K562 (cell line): ENCODE results near the gene CALD1. TPM values are rescaled to one million over a fixed set of nuclear protein-coding genes. Genes with fewer than 3 reads are reported as not detected.

Source experiments
- ATAC-seq: fragments of 200-7000 bp; cut with Tn5 transposase; 3 replicates; pipeline ENCODE4 v1.9.1; 2020; ENCODE audit warnings: moderate library complexity
- BruUV-seq: library from RNA; stranded (reverse); fragments of 400-500 nt; replicated peaks from 2 replicates; lab custom pipeline; 2021; lab: Mats Ljungman, UMichigan
- CTCF ChIA-PET: fragments of 300-600 bp; formaldehyde crosslinking; extraction: SDS; loops from one replicate; lab custom pipeline; 2021; ENCODE audit warnings: low intra/inter-chr PET ratio; lab: Yijun Ruan, JAX
- POLR2A ChIA-PET: fragments of 300-600, 350-650 bp; sonication (Branson Sonifier 250); formaldehyde crosslinking; extraction: SDS; loops from one replicate; lab custom pipeline; 2021; ENCODE audit warnings: antibody characterized with exemption, inconsistent platforms; lab: Yijun Ruan, JAX
- DNase-seq, 4 experiments: peaks; one replicate each; pipeline versions ENCODE4 v3.0.0 to v3.0.0-alpha.2; 2011 to 2018; ENCODE audit warnings: low spot score in 3 of 4, mixed read lengths in 3 of 4; ENCODE audit errors: extremely low read depth in 1 of 4
- FAIRE-seq: peaks from 2 replicates; lab custom pipeline; 2011; peaks lifted over from hg19 to GRCh38; lab: Jason Lieb, UNC
- H2AFZ ChIP-seq: 2 replicates; pipeline ENCODE4 v1.6.0; 2011; ENCODE audit warnings: low read depth, low read length, control low read depth, inconsistent platforms
- H3K27ac ChIP-seq: fragments of 200-600 bp; 3 replicates; pipeline ENCODE4 v1.8.0; 2011; ENCODE audit warnings: low read depth, mild to moderate bottlenecking, control low read depth, inconsistent platforms, low read length, moderate library complexity, mixed read lengths; ENCODE audit errors: extremely low read depth
- H3K27me3 ChIP-seq, 2 experiments: fragments of 300-600 bp in 1 of 2; 2 replicates in 1 of 2; 3 replicates in 1 of 2; pipeline versions ENCODE4 v1.6.0 to v1.8.0; 2011; ENCODE audit warnings: inconsistent platforms in 2 of 2, low read length in 2 of 2, mild to moderate bottlenecking in 1 of 2, mixed read lengths in 1 of 2, moderate library complexity in 1 of 2; ENCODE audit not compliant: control insufficient read depth in 2 of 2, insufficient read depth in 2 of 2
- H3K36me3 ChIP-seq: fragments of 300-600 bp; 3 replicates; pipeline ENCODE4 v1.8.0; 2011; ENCODE audit warnings: mild to moderate bottlenecking, low read length, inconsistent platforms; ENCODE audit not compliant: control insufficient read depth, insufficient read depth
- H3K4me1 ChIP-seq, 2 experiments: fragments of 200-600 bp in 1 of 2; replicated peaks in 1 of 2; 2 replicates in 1 of 2; 3 replicates in 1 of 2; pipeline versions ENCODE4 v1.5.1 to v1.8.0; 2011; ENCODE audit warnings: inconsistent platforms in 2 of 2, low read length in 2 of 2, mild to moderate bottlenecking in 1 of 2, mixed read lengths in 1 of 2, moderate library complexity in 1 of 2; ENCODE audit not compliant: control insufficient read depth in 2 of 2, insufficient read depth in 2 of 2
- H3K4me2 ChIP-seq: 2 replicates; pipeline ENCODE4 v1.6.1; 2011; ENCODE audit warnings: low read length, control low read depth, inconsistent platforms, mixed read lengths; ENCODE audit not compliant: insufficient read depth
- H3K4me3 ChIP-seq: fragments of 200-600 bp; sonication (generic), shearing (Covaris generic); 2 replicates; pipeline ENCODE4 v1.5.1; 2016; ENCODE audit warnings: control low read depth, inconsistent platforms
- H3K79me2 ChIP-seq: fragments of 200-600 bp; 3 replicates; pipeline ENCODE4 v1.8.0; 2011; ENCODE audit warnings: low read length, inconsistent platforms; ENCODE audit not compliant: control insufficient read depth, insufficient read depth
- H3K9ac ChIP-seq, 2 experiments: 2 replicates each; pipeline versions ENCODE4 v1.6.0 to v1.6.1; 2011; ENCODE audit warnings: low read depth in 2 of 2, low read length in 2 of 2, control low read depth in 1 of 2, inconsistent platforms in 1 of 2, mild to moderate bottlenecking in 1 of 2, mixed read lengths in 1 of 2; ENCODE audit not compliant: insufficient read depth in 1 of 2
- H3K9me1 ChIP-seq: one replicate; pipeline ENCODE4 v1.6.0; 2011; ENCODE audit warnings: inconsistent platforms, mild to moderate bottlenecking, low read length, moderate library complexity; ENCODE audit not compliant: control insufficient read depth, insufficient read depth
- H3K9me3 ChIP-seq: replicated peaks from 2 replicates; pipeline ENCODE4 v1.5.1; 2011; ENCODE audit warnings: low read depth, low read length, inconsistent platforms; ENCODE audit not compliant: control insufficient read depth, insufficient read depth
- H4K20me1 ChIP-seq: replicated peaks from 2 replicates; pipeline ENCODE4 v1.6.1; 2011; ENCODE audit warnings: low read length, inconsistent platforms, mixed read lengths; ENCODE audit not compliant: control insufficient read depth, insufficient read depth
- CREB5 ChIP-seq: fragments of 250-450 bp; sonication (Bioruptor Pico); IDR thresholded peaks from 2 replicates; pipeline ENCODE4 v1.5.0; 2020; ENCODE audit warnings: mild to moderate bottlenecking
- FOXK2 ChIP-seq, 2 experiments: fragments of 450-650 bp; IDR thresholded peaks in 1 of 2; conservative IDR thresholded peaks in 1 of 2; 2 replicates each; pipeline ENCODE4 v1.6.1; 2016; ENCODE audit warnings: low read depth in 2 of 2, mild to moderate bottlenecking in 1 of 2
- NFATC3 ChIP-seq: fragments of 450-650 bp; IDR thresholded peaks from 2 replicates; pipeline ENCODE4 v1.6.1; 2017; ENCODE audit warnings: mild to moderate bottlenecking
- NFYB ChIP-seq: IDR thresholded peaks from 2 replicates; pipeline ENCODE4 v1.6.1; 2011; ENCODE audit warnings: mild to moderate bottlenecking, moderate library complexity; ENCODE audit not compliant: insufficient read length; ENCODE audit errors: extremely low read depth
- PHB ChIP-seq: fragments of 250-450 bp; sonication (Bioruptor Pico); IDR thresholded peaks from 2 replicates; pipeline ENCODE4 v1.5.0; 2021
- PURB ChIP-seq: sonication (generic); formaldehyde crosslinking; IDR thresholded peaks from 2 replicates; pipeline ENCODE4 v1.9.0; 2021; ENCODE audit warnings: low read depth, mild to moderate bottlenecking, missing genetic modification reagents
- RFX5 ChIP-seq: IDR thresholded peaks from 2 replicates; pipeline ENCODE4 v1.6.1; 2011; ENCODE audit warnings: low read depth, mild to moderate bottlenecking, improper control_type of control experiment, low read length
- RNF2 ChIP-seq: sonication (generic); IDR thresholded peaks from 2 replicates; pipeline ENCODE4 v1.6.1; 2016
- SPI1 ChIP-seq: IDR thresholded peaks from 2 replicates; pipeline ENCODE4 v1.6.1; 2011; ENCODE audit warnings: low read depth, low read length, control low read depth, borderline replicate concordance
- TCF3 ChIP-seq: sonication (generic); formaldehyde crosslinking; IDR thresholded peaks from 2 replicates; pipeline ENCODE4 v1.4.0; 2020; ENCODE audit warnings: mild to moderate bottlenecking, missing genetic modification reagents
- ZNF232 ChIP-seq: sonication (generic); formaldehyde crosslinking; IDR thresholded peaks from 2 replicates; pipeline ENCODE4 v1.8.0; 2022; ENCODE audit warnings: mild to moderate bottlenecking, missing genetic modification reagents
- ZNF253 ChIP-seq: fragments of 250-450 bp; sonication (Bioruptor Pico); conservative IDR thresholded peaks from 2 replicates; pipeline ENCODE4 v1.6.1; 2021; ENCODE audit warnings: mild to moderate bottlenecking
- WGBS: fragments of 100-300 bp; shearing (Covaris generic); methylation state at CpG from one replicate; pipeline ENCODE4 v1.1.6; 2016; ENCODE audit warnings: low coverage, mixed read lengths; ENCODE audit not compliant: insufficient coverage; ENCODE audit errors: missing lambda C conversion rate; 5-methylcytosine and 5-hydroxymethylcytosine counted together
- in situ Hi-C: fragments of 300-500 bp; cut with MboI; formaldehyde crosslinking; loops from 4 replicates; pipeline ENCODE4 v1.15.0; 2018; ENCODE audit warnings: inconsistent platforms, mixed read lengths
- intact Hi-C: fragments of 100-400 bp; cut with micrococcal nuclease; formaldehyde crosslinking; loops from 2 replicates; pipeline ENCODE4 v1.14.2; 2022
- polyA plus RNA-seq, 8 experiments: library from polyadenylated mRNA; depleted of rRNA in 4 of 8; stranded (reverse) in 5 of 8; unstranded in 3 of 8; fragments of >200 nt; fragmentation: Nextera tagmentation in 2 of 8; fragmentation: Illumina TruSeq in 1 of 8; extraction: Ambion mirVana in 2 of 8; extraction: Trizol in 1 of 8; gene quantifications; 2 replicates each; pipeline versions ENCODE4 v1.2.1 to v1.2.3, GENCODE V29; 2011 to 2014; ENCODE audit warnings: inconsistent platforms in 1 of 8, missing spikeins in 1 of 8
- total RNA-seq, 7 experiments: library from RNA; depleted of rRNA in 6 of 7; stranded (reverse); fragments of >200 nt in 6 of 7; fragmentation: Illumina TruSeq in 2 of 7; extraction: Trizol in 2 of 7; gene quantifications; 2 replicates each; pipeline versions ENCODE4 v1.2.1 to v1.2.3, GENCODE V29; 2011 to 2021; ENCODE audit warnings: low replicate concordance in 1 of 7

CALD1 gene
- total and polyA plus RNA-seq, 9 of the 15 experiments (the other 6 are each of a cell fraction or from before 2014, with no cell fraction given), result 0.40 TPM; not detected in 8

GRCh38 chr7:134995239-134996096, 216.0 kb downstream of the CALD1 start:
- Histone ChIP-seq H3K9me1 (no peaks in the 10 kb centered on the region), H2AFZ (no peak overlapping the region), H3K27me3 (no peaks in the 10 kb centered on the region), H3K9me3 (no peaks in the 10 kb centered on the region), H3K79me2 (no peaks in the 10 kb centered on the region), H4K20me1 (no peaks in the 10 kb centered on the region), H3K36me3 (peaks cover 5% of the 10 kb centered on the region; the same call in 2 of the 3 replicates), H3K4me2 (no peak overlapping the region), H3K4me1 (peaks cover 0 to 16% of the 10 kb centered on the region in 2 experiments; a peak in 2 of 5 replicates), H3K27ac (no peak overlapping the region), H3K9ac (no peak overlapping the region), H3K4me3 (no peak overlapping the region)
- no TSS peak for BruUV-seq
- WGBS, result 54% methylated on average over 6 of the region's 6 CpGs
- in situ Hi-C loops, result no loop called here
- FAIRE-seq (no peak), ATAC-seq (no peak), DNase-seq (no peak)
- ChIA-PET POLR2A (interaction anchor here (0.6 to 1.2 kb wide), 2 partner anchors 7 to 60 kb away, joined by 3 to 4 read pairs; no protein-coding TSS in a partner anchor), CTCF (no interaction called here)
- intact Hi-C loops, result no loop called here
- TF ChIP-seq CREB5 (CRISPR knock-in tag) (no peak), TCF3 (CRISPR knock-in tag) (no peak), PURB (no peak), ZNF253 (no peak), NFATC3 (no peak), NFYB (no peak), SPI1 (no peak), ZNF232 (no peak), PHB (CRISPR knock-in tag) (no peak), RFX5 (no peak), RNF2 (no peak), FOXK2 (conservative IDR thresholded peaks at IDR 0.05 in 1 of 2, IDR thresholded peaks at IDR 0.05 in 1 of 2; ENCODE audit: low read depth in 2 of 2) (no peak)
